Esophagus squamous epithelium (tissue), 4 donors: ENCODE data around the gene CEP112.

ENCODE experiments used
- CTCF ChIP-seq, 6 experiments: fragments of 450-650 bp in 4 of 6; fragments of 200-600 bp in 2 of 6; sonication (generic) in 2 of 6; IDR thresholded peaks; one replicate each; pipeline ENCODE4 v1.5.1; 2016 to 2019; ENCODE audit warnings: antibody characterized with exemption in 6 of 6, mild to moderate bottlenecking in 4 of 6, moderate library complexity in 4 of 6
- POLR2A ChIP-seq, 4 donors: fragments of 450-650 bp; IDR thresholded peaks; one replicate each; pipeline ENCODE4 v1.6.1; 2017; ENCODE audit warnings: antibody characterized with exemption in 4 of 4, mild to moderate bottlenecking in 4 of 4, moderate library complexity in 3 of 4

GRCh38 chr17:65780111-65780510, 411.8 kb downstream of the CEP112 start:
- TF ChIP-seq POLR2A (IDR thresholded peaks at IDR 0.05) (no peak), CTCF (IDR thresholded peaks at IDR 0.05) (no peak)
